ENCODE data around the gene PML. TPM values are rescaled to one million over a fixed set of nuclear protein-coding genes. Genes with fewer than 3 reads are reported as not detected.
A peak's percentile ranks its signal among the peaks of the same experiment; 100 is the strongest.

Gene PML
- total RNA-seq, 1 experiment from 2014 or later: 21.5 TPM

- no peaks in the 10 kb centered on the region for H3K9me3 ChIP-seq (ENCODE audit: low read length)
- no peak overlapping the region for H3K4me2 ChIP-seq (ENCODE audit: low read depth, low read length, poor library complexity, severe bottlenecking)
- H2AFZ ChIP-seq (ENCODE audit: low read length): no peak overlapping the region
- H3K27me3 ChIP-seq (ENCODE audit: low read length): no peaks in the 10 kb centered on the region
- no peak overlapping the region for H3K9ac ChIP-seq (ENCODE audit: low read length)
- H3K79me2 ChIP-seq (ENCODE audit: low read length): no peaks in the 10 kb centered on the region
- H3K36me3 ChIP-seq (ENCODE audit: insufficient read depth, low read length): no peaks in the 10 kb centered on the region
- H3K27ac ChIP-seq (ENCODE audit: low read length): no peak overlapping the region
- no peaks in the 10 kb centered on the region; the same call in 1 of the 2 replicates for H3K4me1 ChIP-seq (ENCODE audit: low read length)
- DNase-seq: no peak
- no peak overlapping the region for H3K4me3 ChIP-seq (ENCODE audit: low read length)
- H3K9me2 ChIP-seq (replicated peaks; ENCODE audit: insufficient read depth, low read length): no peaks in the 10 kb centered on the region
- no peaks in the 10 kb centered on the region for H4K20me1 ChIP-seq (ENCODE audit: insufficient read depth, low read depth, low read length)
Observed at GRCh38 chr15:73950479-73950830, 44.1 kb upstream of the PML start.

GRCh38 chr15:73950831-73951561 lies 43.5 kb upstream of the PML start:
- Histone ChIP-seq H3K4me2 (ENCODE audit: low read depth, low read length, poor library complexity, severe bottlenecking) (no peak overlapping the region), H3K27ac (ENCODE audit: low read length) (no peak overlapping the region), H2AFZ (ENCODE audit: low read length) (no peak overlapping the region)

GRCh38 chr15:73951601-73952000 lies 42.9 kb upstream of the PML start:
- no peaks in the 10 kb centered on the region for H3K9me2 ChIP-seq (replicated peaks; ENCODE audit: insufficient read depth, low read length)
- H3K9me3 ChIP-seq (ENCODE audit: low read length): no peaks in the 10 kb centered on the region
- no peaks in the 10 kb centered on the region; the same call in 1 of the 2 replicates for H3K4me1 ChIP-seq (ENCODE audit: low read length)
- no peak overlapping the region for H3K4me2 ChIP-seq (ENCODE audit: low read depth, low read length, poor library complexity, severe bottlenecking)
- no peaks in the 10 kb centered on the region for H4K20me1 ChIP-seq (ENCODE audit: insufficient read depth, low read depth, low read length)
- H3K27ac ChIP-seq (ENCODE audit: low read length): no peak overlapping the region
- H3K27me3 ChIP-seq (ENCODE audit: low read length): no peaks in the 10 kb centered on the region
- no peak overlapping the region for H3K4me3 ChIP-seq (ENCODE audit: low read length)
- H3K79me2 ChIP-seq (ENCODE audit: low read length): no peaks in the 10 kb centered on the region
- no peak overlapping the region for H3K9ac ChIP-seq (ENCODE audit: low read length)
- no peak for DNase-seq
- H2AFZ ChIP-seq (ENCODE audit: low read length): no peak overlapping the region
- no peaks in the 10 kb centered on the region for H3K36me3 ChIP-seq (ENCODE audit: insufficient read depth, low read length)

More at GRCh38 chr15:73950831-73951561, 43.5 kb upstream of the PML start:
- H3K9me3 ChIP-seq (ENCODE audit: low read length): no peaks in the 10 kb centered on the region
- DNase-seq: peak; percentile 75
- no peaks in the 10 kb centered on the region for H4K20me1 ChIP-seq (ENCODE audit: insufficient read depth, low read depth, low read length)
- H3K79me2 ChIP-seq (ENCODE audit: low read length): no peaks in the 10 kb centered on the region
- no peaks in the 10 kb centered on the region; the same call in 1 of the 2 replicates for H3K4me1 ChIP-seq (ENCODE audit: low read length)
- H3K36me3 ChIP-seq (ENCODE audit: insufficient read depth, low read length): no peaks in the 10 kb centered on the region
- no peak overlapping the region for H3K4me3 ChIP-seq (ENCODE audit: low read length)
- H3K27me3 ChIP-seq (ENCODE audit: low read length): no peaks in the 10 kb centered on the region
- H3K9me2 ChIP-seq (replicated peaks; ENCODE audit: insufficient read depth, low read length): no peaks in the 10 kb centered on the region
- no peak overlapping the region for H3K9ac ChIP-seq (ENCODE audit: low read length)

GRCh38 chr15:73952171-73952912 lies 42.2 kb upstream of the PML start:
- Histone ChIP-seq H3K36me3 (ENCODE audit: insufficient read depth, low read length) (no peaks in the 10 kb centered on the region), H3K4me2 (ENCODE audit: low read depth, low read length, poor library complexity, severe bottlenecking) (no peak overlapping the region), H4K20me1 (ENCODE audit: insufficient read depth, low read depth, low read length) (no peaks in the 10 kb centered on the region), H3K9me2 (replicated peaks; ENCODE audit: insufficient read depth, low read length) (no peaks in the 10 kb centered on the region), H3K4me1 (ENCODE audit: low read length) (no peaks in the 10 kb centered on the region; the same call in 1 of the 2 replicates), H3K9me3 (ENCODE audit: low read length) (no peaks in the 10 kb centered on the region), H3K4me3 (ENCODE audit: low read length) (no peak overlapping the region), H3K79me2 (ENCODE audit: low read length) (no peaks in the 10 kb centered on the region), H3K27ac (ENCODE audit: low read length) (no peak overlapping the region), H3K9ac (ENCODE audit: low read length) (no peak overlapping the region), H2AFZ (ENCODE audit: low read length) (no peak overlapping the region), H3K27me3 (ENCODE audit: low read length) (no peaks in the 10 kb centered on the region)
- DNase-seq: no peak

- Histone ChIP-seq H3K9ac (ENCODE audit: low read length) (no peak overlapping the region), H3K36me3 (ENCODE audit: insufficient read depth, low read length) (no peaks in the 10 kb centered on the region), H3K27ac (ENCODE audit: low read length) (no peak overlapping the region), H2AFZ (ENCODE audit: low read length) (no peak overlapping the region), H4K20me1 (ENCODE audit: insufficient read depth, low read depth, low read length) (no peaks in the 10 kb centered on the region), H3K9me2 (replicated peaks; ENCODE audit: insufficient read depth, low read length) (no peaks in the 10 kb centered on the region), H3K9me3 (ENCODE audit: low read length) (no peaks in the 10 kb centered on the region), H3K4me2 (ENCODE audit: low read depth, low read length, poor library complexity, severe bottlenecking) (no peak overlapping the region), H3K27me3 (ENCODE audit: low read length) (no peaks in the 10 kb centered on the region), H3K4me3 (ENCODE audit: low read length) (no peak overlapping the region), H3K4me1 (ENCODE audit: low read length) (no peaks in the 10 kb centered on the region; the same call in 1 of the 2 replicates), H3K79me2 (ENCODE audit: low read length) (no peaks in the 10 kb centered on the region)
- no peak for DNase-seq
Observed at GRCh38 chr15:73952913-73953750, 41.4 kb upstream of the PML start.

GRCh38 chr15:73954188-73955145 lies 40.0 kb upstream of the PML start:
- H3K9me3 ChIP-seq (ENCODE audit: low read length): no peaks in the 10 kb centered on the region
- no peak overlapping the region for H3K4me2 ChIP-seq (ENCODE audit: low read depth, low read length, poor library complexity, severe bottlenecking)
- H3K9me2 ChIP-seq (replicated peaks; ENCODE audit: insufficient read depth, low read length): no peaks in the 10 kb centered on the region
- no peaks in the 10 kb centered on the region; the same call in 1 of the 2 replicates for H3K4me1 ChIP-seq (ENCODE audit: low read length)
- H3K36me3 ChIP-seq (ENCODE audit: insufficient read depth, low read length): no peaks in the 10 kb centered on the region
- no peak overlapping the region for H3K9ac ChIP-seq (ENCODE audit: low read length)
- no peaks in the 10 kb centered on the region for H3K27me3 ChIP-seq (ENCODE audit: low read length)
- H3K4me3 ChIP-seq (ENCODE audit: low read length): no peak overlapping the region
- DNase-seq: no peak
- H3K27ac ChIP-seq (ENCODE audit: low read length): no peak overlapping the region
- no peaks in the 10 kb centered on the region for H4K20me1 ChIP-seq (ENCODE audit: insufficient read depth, low read depth, low read length)
- H3K79me2 ChIP-seq (ENCODE audit: low read length): no peaks in the 10 kb centered on the region
- no peak overlapping the region for H2AFZ ChIP-seq (ENCODE audit: low read length)

GRCh38 chr15:73955326-73955725 lies 39.2 kb upstream of the PML start:
- H3K4me1 ChIP-seq (ENCODE audit: low read length): no peaks in the 10 kb centered on the region; the same call in 1 of the 2 replicates
- no peaks in the 10 kb centered on the region for H3K36me3 ChIP-seq (ENCODE audit: insufficient read depth, low read length)
- no peaks in the 10 kb centered on the region for H3K27me3 ChIP-seq (ENCODE audit: low read length)
- no peaks in the 10 kb centered on the region for H3K9me2 ChIP-seq (replicated peaks; ENCODE audit: insufficient read depth, low read length)
- H3K27ac ChIP-seq (ENCODE audit: low read length): no peak overlapping the region
- H3K9ac ChIP-seq (ENCODE audit: low read length): no peak overlapping the region
- no peak overlapping the region for H2AFZ ChIP-seq (ENCODE audit: low read length)
- no peaks in the 10 kb centered on the region for H4K20me1 ChIP-seq (ENCODE audit: insufficient read depth, low read depth, low read length)
- no peaks in the 10 kb centered on the region for H3K9me3 ChIP-seq (ENCODE audit: low read length)
- no peaks in the 10 kb centered on the region for H3K79me2 ChIP-seq (ENCODE audit: low read length)
- H3K4me2 ChIP-seq (ENCODE audit: low read depth, low read length, poor library complexity, severe bottlenecking): no peak overlapping the region
- no peak overlapping the region for H3K4me3 ChIP-seq (ENCODE audit: low read length)
- DNase-seq: no peak

All from Karpas-422 (cell line).